Activated CD8-positive, alpha-beta memory T cell treated with anti-CD3 and anti-CD28 coated beads, Interleukin-2, amount 10 ng/mL, durations not matched to agents 7 days and 5 days (primary cell): Measurements from ENCODE around the gene TTLL8. TPM values are rescaled to one million over a fixed set of nuclear protein-coding genes. Genes with fewer than 3 reads are reported as not detected.
"Not testable (repeated sequence)": the region's sequence is repeated elsewhere in the genome, so short reads cannot be mapped to it uniquely, and the experiment has no call there.

ENCODE experiments used
- ATAC-seq: fragments of 150-1000 bp; cut with Tn5 transposase; one replicate; pipeline ENCODE4 v1.10.0; 2021; ENCODE audit warnings: moderate library complexity
- CTCF ChIA-PET: fragments of 350-600 bp; sonication (Branson Sonifier 250); formaldehyde crosslinking; loops from one replicate; lab custom pipeline; 2021; ENCODE audit warnings: antibody characterized with exemption; lab: Charles Lee
- DNase-seq: peaks from one replicate; pipeline ENCODE4 v3.0.0-alpha.2; 2020
- H3K27ac Mint-ChIP-seq: one replicate; pipeline ENCODE4 v1.8.0; 2021; ENCODE audit warnings: mild to moderate bottlenecking, mixed read lengths
- H3K27me3 Mint-ChIP-seq: one replicate; pipeline ENCODE4 v1.8.0; 2021; ENCODE audit warnings: mixed read lengths
- H3K36me3 Mint-ChIP-seq: one replicate; pipeline ENCODE4 v1.8.0; 2021; ENCODE audit warnings: mild to moderate bottlenecking, mixed read lengths
- H3K4me1 Mint-ChIP-seq: one replicate; pipeline ENCODE4 v1.8.0; 2021; ENCODE audit warnings: mixed read lengths
- H3K4me3 Mint-ChIP-seq: one replicate; pipeline ENCODE4 v1.8.0; 2021; ENCODE audit warnings: mild to moderate bottlenecking, moderate library complexity, mixed read lengths
- H3K9me3 Mint-ChIP-seq: one replicate; pipeline ENCODE4 v1.8.0; 2022; ENCODE audit warnings: low read depth, mixed read lengths
- total RNA-seq, 2 experiments: library from RNA; stranded (reverse); gene quantifications; one replicate each; pipeline ENCODE4 v1.2.3, GENCODE V29; 2021

TTLL8 gene
- total RNA-seq, 2 experiments from 2014 or later, result not detected

DNA sequence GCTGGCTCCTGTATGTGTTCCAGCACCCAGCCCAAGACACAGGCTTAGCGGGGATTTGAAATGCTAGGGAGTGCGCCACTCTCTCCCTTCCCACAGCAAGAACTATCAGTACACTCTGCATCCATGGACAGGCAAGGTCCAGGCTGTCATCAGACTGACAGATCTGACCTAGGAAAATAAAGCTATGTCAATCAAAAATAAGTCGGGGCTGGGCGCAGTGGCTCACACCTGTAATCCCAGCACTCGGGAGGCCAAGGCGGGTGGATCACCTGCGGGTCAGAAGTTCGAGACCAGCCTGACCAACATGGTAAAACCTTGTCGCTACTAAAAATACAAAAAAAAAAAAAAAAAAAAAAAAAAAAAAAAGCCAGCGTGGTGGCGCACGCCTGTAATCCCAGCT, 30.0 kb upstream of the TTLL8 start:
- H3K9me3 Mint-ChIP-seq, result peaks cover 15% of the 10 kb centered on the region
- H3K27me3 Mint-ChIP-seq, result no peaks in the 10 kb centered on the region
- H3K36me3 Mint-ChIP-seq, result peaks cover 15% of the 10 kb centered on the region
- no peak for DNase-seq
- CTCF ChIA-PET, result no interaction called here
- no peak overlapping the region for H3K27ac Mint-ChIP-seq
- no peak for ATAC-seq
- H3K4me3 Mint-ChIP-seq, result no peak overlapping the region
- H3K4me1 Mint-ChIP-seq, result peaks cover 3% of the 10 kb centered on the region

DNA sequence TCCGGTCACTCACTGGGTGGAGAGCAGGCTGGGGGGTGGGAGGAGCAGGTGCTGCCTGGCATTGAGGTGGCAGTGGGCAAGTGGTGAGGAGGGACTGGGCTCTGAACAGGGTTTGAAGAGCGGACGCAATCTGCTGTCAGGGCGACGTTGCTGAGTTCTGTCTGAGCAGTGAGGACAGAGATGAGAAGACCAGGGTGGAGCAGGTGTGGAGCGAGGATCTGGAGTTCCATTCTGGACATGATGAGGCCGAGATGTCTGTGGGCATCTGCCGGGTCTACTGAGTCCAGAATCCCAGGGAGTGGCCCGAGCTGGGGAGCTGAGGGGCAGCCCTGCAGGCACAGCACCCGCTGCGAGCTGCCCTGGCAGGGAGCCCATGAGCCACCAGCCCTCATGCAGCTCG, 29.5 kb upstream of the TTLL8 start:
- Mint-ChIP-seq H3K4me1 (peaks cover 3% of the 10 kb centered on the region), H3K27me3 (no peaks in the 10 kb centered on the region), H3K36me3 (peaks cover 15% of the 10 kb centered on the region), H3K27ac (no peak overlapping the region), H3K4me3 (no peak overlapping the region), H3K9me3 (peaks cover 15% of the 10 kb centered on the region)
- ATAC-seq (no peak), DNase-seq (no peak)
- CTCF ChIA-PET, result no interaction called here

DNA sequence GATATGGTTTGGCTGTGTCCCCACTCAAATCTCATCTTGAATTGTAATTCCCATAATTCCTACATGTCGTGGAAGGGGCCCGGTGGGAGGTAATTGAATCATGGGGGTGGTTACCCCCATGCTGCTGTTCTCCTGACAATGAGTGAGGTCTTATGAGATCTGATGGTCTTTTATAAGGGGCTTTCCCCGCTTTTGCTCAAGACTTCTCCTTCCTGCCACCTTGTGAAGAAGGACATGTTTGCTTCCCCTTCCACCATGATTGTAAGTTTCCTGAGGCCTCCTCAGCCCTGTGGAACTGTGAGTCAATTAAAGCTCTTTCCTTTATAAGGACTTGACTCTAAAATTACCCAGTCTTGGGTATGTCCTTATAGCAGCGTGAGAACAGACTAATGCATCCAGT, 28.9 kb upstream of the TTLL8 start:
- H3K9me3 Mint-ChIP-seq, result peaks cover 15% of the 10 kb centered on the region
- H3K4me1 Mint-ChIP-seq, result not testable (repeated sequence)
- CTCF ChIA-PET, result interaction anchor here (2.1 kb wide), 1 partner anchor 18 kb away, joined by 9 read pairs; no protein-coding TSS in a partner anchor

DNA sequence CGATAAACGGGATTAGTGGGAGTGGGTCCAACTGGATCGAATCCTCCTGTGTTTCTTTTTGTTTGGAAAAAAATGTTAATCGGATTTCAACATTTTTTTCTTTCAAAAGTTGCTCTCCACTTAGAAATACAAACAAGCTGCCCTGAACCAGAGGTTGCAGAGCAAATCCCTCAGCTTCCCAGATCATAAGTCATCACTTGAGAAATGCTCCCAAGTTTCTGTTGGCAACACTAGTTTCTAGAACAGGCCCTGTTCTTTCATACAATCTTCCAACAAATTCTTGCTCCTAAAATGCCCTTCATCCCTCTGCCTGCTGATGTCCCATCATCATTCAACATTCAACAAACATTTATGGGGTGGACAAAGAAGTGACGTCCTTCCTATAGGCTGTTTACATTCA, 28.4 kb upstream of the TTLL8 start:
- ATAC-seq, result no peak
- peaks cover 15% of the 10 kb centered on the region for H3K36me3 Mint-ChIP-seq
- no peak overlapping the region for H3K27ac Mint-ChIP-seq
- H3K4me1 Mint-ChIP-seq, result peaks cover 3% of the 10 kb centered on the region
- H3K27me3 Mint-ChIP-seq, result no peaks in the 10 kb centered on the region
- H3K4me3 Mint-ChIP-seq, result no peak overlapping the region
- DNase-seq, result no peak
- CTCF ChIA-PET, result interaction anchor here (0.8 to 3.2 kb wide), 3 partner anchors 17 to 156 kb away, joined by 3 to 9 read pairs (median 9); no protein-coding TSS in a partner anchor
- H3K9me3 Mint-ChIP-seq, result peaks cover 15% of the 10 kb centered on the region

More for the DNA sequence above, 28.9 kb upstream of the TTLL8 start:
- peaks cover 15% of the 10 kb centered on the region for H3K36me3 Mint-ChIP-seq
- ATAC-seq, H3K4me3 Mint-ChIP-seq, H3K27me3 Mint-ChIP-seq, H3K27ac Mint-ChIP-seq, DNase-seq: not testable (repeated sequence)

DNA sequence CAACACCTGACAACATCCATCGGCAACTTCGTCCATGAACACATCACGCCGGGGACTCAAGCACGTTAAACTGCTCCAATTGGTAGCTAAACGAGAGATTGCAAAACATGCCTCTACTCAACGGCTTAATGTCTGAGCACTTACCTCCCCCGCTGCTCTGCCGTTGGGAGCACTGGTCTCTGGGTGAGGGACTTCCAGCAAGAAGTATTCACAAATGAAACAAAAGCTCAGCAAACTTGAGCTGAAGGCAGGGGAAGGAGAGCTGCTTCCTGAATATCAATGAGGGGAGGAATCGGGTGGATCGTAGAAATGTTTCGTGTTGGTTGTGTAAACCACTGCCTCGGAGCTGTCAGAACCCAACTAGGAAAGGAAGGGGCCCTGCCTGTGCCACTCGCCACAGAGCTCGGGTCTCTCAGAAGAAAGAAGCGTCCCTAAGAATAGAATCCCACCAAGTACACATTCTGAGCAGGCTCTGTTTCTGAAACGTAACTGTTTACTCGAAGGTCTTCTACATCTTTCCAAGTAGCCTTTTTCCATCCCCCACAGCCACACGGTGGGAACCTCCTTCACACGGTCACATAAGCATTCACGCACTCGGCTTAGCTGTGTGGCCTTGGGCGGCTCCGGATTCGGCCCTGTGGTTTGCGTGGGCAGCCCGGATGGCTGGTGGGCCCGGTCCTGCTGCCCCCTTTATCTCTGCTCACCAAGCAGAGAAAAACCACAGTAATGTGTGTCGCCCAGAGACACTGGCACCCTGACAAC, 27.3 kb upstream of the TTLL8 start, which contains the start of gene MLC1:
Gene MLC1, minus strand, starts transcription at position 216 of the 762 bp plus-strand sequence. CDS start 524 bp downstream, outside the sequence.
- Mint-ChIP-seq H3K27me3 (no peaks in the 10 kb centered on the region), H3K27ac (no peak within 1 kb of the TSS), H3K36me3 (peaks cover 15% of the 10 kb centered on the region), H3K9me3 (peaks cover 15% of the 10 kb centered on the region), H3K4me3 (peak within 1 kb of the TSS; percentile 51), H3K4me1 (peaks cover 3% of the 10 kb centered on the region)
- CTCF ChIA-PET, result interaction anchor here (0.5 to 3.2 kb wide), 10 partner anchors 11 to 155 kb away, joined by 3 to 9 read pairs (median 3); no protein-coding TSS in a partner anchor
- ATAC-seq (no peak), DNase-seq (peak; percentile 48)

DNA sequence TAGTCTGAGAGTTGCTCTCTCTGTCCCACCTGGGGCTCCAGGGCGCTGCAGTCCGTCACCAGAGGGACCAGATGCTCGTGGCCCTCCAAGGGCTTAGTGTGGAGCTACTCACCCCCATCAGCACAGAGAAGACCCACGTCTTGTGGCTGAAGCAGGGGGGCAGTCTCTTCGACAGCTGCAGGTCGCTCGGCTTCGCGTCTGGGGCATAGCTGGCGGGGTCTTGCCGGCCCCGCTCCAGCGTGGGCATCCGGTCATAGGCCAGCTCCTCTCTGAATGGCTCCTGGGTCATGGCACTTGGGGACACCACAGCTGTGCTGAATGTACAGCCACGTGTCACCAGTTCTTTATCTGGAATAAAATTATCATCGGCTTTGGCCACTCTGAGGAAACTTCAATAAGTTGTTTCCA, 26.5 kb upstream of the TTLL8 start:
- no peak for ATAC-seq
- Mint-ChIP-seq H3K4me1 (peaks cover 3% of the 10 kb centered on the region), H3K27me3 (no peaks in the 10 kb centered on the region), H3K9me3 (peaks cover 15% of the 10 kb centered on the region), H3K27ac (no peak overlapping the region), H3K4me3 (no peak overlapping the region), H3K36me3 (peaks cover 15% of the 10 kb centered on the region)
- no peak for DNase-seq
- CTCF ChIA-PET, result interaction anchor here (0.5 to 3.2 kb wide), 5 partner anchors 21 to 154 kb away, joined by 3 to 9 read pairs (median 8); no protein-coding TSS in a partner anchor

DNA sequence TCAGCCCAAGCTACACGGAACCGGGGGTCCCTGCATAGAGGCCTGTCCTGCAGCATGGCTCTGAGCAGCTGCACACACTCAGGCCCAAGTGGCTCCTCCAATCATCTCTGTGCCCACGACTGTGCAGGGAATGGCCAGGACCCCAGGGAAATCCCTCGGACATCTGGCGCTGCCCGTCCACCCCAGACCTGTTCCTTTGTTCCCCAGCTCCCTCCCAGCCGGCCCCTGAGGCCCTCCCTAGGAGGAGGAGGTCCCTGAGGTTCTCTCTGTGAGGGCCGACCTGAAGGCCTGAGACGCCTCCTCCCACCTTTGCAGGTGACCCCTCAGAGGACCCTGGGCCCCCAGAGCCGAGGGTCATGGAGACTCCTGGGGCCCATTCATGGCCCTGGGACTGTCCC, 26.0 kb upstream of the TTLL8 start:
- ATAC-seq (no peak), DNase-seq (no peak)
- Mint-ChIP-seq H3K4me1 (peaks cover 3% of the 10 kb centered on the region), H3K9me3 (peaks cover 11% of the 10 kb centered on the region), H3K27me3 (no peaks in the 10 kb centered on the region), H3K27ac (no peak overlapping the region), H3K36me3 (peaks cover 12% of the 10 kb centered on the region), H3K4me3 (no peak overlapping the region)
- CTCF ChIA-PET, result interaction anchor here (2.3 to 3.2 kb wide), 2 partner anchors 54 to 153 kb away, joined by 8 to 9 read pairs; no protein-coding TSS in a partner anchor

DNA sequence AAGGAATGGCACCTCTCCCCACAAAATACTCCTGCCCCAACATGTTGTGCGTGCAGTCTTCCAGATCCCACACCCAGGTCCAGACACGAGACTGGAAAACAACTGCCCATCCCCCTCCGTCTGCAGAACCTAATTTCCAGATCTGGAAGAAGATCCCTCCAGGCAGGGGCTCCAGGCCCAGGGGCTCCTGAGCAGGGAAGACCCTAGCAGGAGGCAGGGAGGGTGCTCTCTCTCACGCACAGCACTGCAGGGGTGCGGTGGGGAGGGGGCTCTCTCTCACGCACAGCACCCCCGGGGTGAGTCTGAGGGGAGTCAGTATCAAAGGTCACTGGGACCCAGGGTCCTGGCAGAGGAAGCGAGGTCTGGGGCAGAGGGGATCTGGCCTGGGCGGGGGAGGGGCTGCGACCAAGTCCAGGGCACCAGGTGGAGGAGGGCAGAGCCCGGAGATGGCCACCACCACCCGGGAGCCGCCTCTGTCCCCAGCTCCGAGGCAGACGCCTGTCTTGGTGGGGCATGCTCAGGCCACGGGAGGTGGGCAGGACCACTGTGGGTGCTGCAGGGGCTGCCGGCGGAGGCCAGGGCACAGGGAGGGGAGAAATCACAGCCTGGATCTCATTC, 25.5 kb upstream of the TTLL8 start:
- DNase-seq (no peak), ATAC-seq (no peak)
- CTCF ChIA-PET, result interaction anchor here (2.3 to 3.2 kb wide), 2 partner anchors 53 to 153 kb away, joined by 8 to 9 read pairs; no protein-coding TSS in a partner anchor
- H3K27me3 Mint-ChIP-seq, result no peaks in the 10 kb centered on the region
- peaks cover 11% of the 10 kb centered on the region for H3K36me3 Mint-ChIP-seq
- H3K9me3 Mint-ChIP-seq, result peaks cover 11% of the 10 kb centered on the region
- H3K27ac Mint-ChIP-seq, result no peak overlapping the region
- peaks cover 3% of the 10 kb centered on the region for H3K4me1 Mint-ChIP-seq
- no peak overlapping the region for H3K4me3 Mint-ChIP-seq

DNA sequence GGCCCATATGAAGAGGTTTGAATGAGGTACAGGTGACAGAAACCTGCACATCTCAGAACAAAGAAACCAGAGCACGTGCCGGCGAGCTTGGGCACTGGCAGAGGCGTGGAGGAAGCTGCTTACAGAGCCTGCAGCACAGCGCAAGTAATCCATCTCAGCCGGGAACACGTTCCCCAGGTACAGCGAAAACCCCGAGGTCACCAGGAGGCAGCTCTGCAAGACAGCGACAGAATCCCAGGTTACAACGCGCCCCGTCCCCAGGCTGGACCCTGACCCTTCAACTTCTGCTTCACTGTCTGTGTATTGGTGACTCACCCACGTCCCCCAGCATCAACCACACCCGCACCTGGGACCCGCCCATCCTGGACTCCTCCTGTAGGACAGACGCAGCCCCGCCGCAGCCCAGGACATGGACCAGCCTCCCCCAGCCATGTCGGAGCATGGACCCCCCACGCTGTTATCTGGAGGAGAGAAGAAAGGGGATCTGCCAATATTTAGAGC, 24.9 kb upstream of the TTLL8 start:
- no peak for DNase-seq
- H3K9me3 Mint-ChIP-seq, result peaks cover 11% of the 10 kb centered on the region
- H3K27ac Mint-ChIP-seq, result no peak overlapping the region
- CTCF ChIA-PET, result no interaction called here
- no peak overlapping the region for H3K4me3 Mint-ChIP-seq
- no peak for ATAC-seq
- peaks cover 11% of the 10 kb centered on the region for H3K36me3 Mint-ChIP-seq
- H3K4me1 Mint-ChIP-seq, result peaks cover 3% of the 10 kb centered on the region
- no peaks in the 10 kb centered on the region for H3K27me3 Mint-ChIP-seq

DNA sequence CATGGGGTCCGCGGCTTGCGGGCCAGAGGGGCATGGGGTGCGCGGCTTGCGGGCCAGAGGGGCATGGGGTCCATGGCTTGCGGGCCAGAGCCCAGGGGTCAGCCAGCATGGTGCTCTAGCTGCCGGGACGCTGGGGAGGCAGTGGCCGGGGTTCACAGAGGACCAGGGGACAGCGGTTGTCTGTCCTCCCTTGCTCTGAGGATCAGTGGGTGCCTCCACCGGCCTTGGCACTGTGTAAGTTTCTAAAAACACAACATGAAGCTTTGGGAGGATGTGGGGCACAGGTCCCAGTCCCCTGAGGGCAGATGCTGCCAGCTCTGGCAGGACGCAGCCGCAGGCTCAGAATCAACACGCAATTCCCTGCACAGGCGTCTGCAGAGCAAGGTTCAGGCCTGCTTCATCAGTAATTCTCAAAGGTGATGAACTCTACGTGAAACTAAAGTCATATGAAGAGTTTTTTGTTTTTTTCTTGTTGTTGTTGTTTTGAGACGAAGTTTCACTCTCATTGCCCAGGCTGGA, 24.2 kb upstream of the TTLL8 start:
- no peak overlapping the region for H3K27ac Mint-ChIP-seq
- DNase-seq, result no peak
- H3K4me1 Mint-ChIP-seq, result peaks cover 3% of the 10 kb centered on the region
- ATAC-seq, result no peak
- no peaks in the 10 kb centered on the region for H3K27me3 Mint-ChIP-seq
- no peak overlapping the region for H3K4me3 Mint-ChIP-seq
- CTCF ChIA-PET, result no interaction called here
- peaks cover 8% of the 10 kb centered on the region for H3K9me3 Mint-ChIP-seq
- H3K36me3 Mint-ChIP-seq, result peaks cover 8% of the 10 kb centered on the region

DNA sequence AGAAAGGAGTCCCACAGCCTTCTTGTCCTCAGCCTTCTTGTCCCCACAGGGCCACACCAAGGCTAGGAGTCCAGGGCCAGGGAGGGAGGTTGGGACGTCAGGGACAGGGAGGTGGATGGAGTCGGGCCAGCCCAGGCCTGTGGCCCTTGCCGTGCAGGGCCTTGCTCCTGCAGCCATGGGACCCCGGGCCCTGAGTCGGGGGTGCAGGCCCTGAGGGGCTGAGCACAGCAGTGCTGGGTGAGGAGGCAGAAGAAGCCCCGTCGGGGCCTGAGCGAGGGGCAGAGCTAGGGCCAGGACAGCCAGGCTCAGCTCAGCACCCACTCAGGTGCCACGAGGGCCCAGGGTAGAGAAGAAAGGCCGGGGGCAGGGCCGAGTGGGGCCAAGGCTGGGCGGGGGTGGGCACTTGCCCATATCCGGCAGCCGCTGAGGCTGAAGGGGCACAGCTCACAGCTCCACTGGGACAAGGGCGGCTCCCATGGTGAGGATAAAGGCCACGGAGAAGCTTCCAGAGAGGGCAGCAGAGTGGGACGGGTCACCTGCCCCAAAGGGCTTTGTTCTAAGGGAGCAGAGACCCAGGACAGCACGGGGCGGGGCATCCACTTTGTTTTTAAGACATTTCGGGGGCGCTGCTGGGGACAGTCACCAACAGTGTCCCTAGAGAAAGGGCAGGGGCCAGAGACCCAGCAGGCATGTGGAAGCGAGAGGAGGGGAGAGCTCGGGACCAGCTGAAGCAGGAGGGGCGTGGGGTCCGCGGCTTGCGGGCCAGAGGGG, 23.5 kb upstream of the TTLL8 start:
- DNase-seq (no peak), ATAC-seq (no peak)
- CTCF ChIA-PET, result no interaction called here
- Mint-ChIP-seq H3K4me1 (peaks cover 2% of the 10 kb centered on the region), H3K36me3 (peaks cover 2% of the 10 kb centered on the region), H3K27ac (no peak overlapping the region), H3K9me3 (peaks cover 2% of the 10 kb centered on the region), H3K4me3 (no peak overlapping the region), H3K27me3 (no peaks in the 10 kb centered on the region)

DNA sequence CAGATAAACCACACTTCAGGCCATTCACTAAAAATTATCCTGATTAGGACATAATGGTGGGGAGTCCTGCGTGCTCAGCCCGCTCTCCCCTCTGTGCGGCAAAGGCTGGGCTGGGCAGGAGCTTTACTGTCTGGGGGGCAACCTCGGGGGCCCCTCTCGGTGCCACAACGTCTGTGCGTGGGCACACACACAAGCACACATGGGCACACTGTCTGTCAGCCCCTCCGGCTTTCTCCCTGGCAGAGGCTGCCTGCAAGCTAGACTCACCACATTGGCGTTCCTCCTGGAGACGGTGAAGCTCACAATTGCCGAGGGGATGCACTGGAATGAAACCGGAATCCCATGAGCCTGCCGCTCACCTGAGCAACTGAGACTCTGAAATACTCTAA, 22.0 kb upstream of the TTLL8 start:
- no peaks in the 10 kb centered on the region for H3K4me1 Mint-ChIP-seq
- H3K27ac Mint-ChIP-seq, result no peak overlapping the region
- no peaks in the 10 kb centered on the region for H3K27me3 Mint-ChIP-seq
- no peaks in the 10 kb centered on the region for H3K9me3 Mint-ChIP-seq
- ATAC-seq, result no peak
- H3K36me3 Mint-ChIP-seq, result no peaks in the 10 kb centered on the region
- H3K4me3 Mint-ChIP-seq, result no peak overlapping the region
- DNase-seq, result no peak
- CTCF ChIA-PET, result no interaction called here

DNA sequence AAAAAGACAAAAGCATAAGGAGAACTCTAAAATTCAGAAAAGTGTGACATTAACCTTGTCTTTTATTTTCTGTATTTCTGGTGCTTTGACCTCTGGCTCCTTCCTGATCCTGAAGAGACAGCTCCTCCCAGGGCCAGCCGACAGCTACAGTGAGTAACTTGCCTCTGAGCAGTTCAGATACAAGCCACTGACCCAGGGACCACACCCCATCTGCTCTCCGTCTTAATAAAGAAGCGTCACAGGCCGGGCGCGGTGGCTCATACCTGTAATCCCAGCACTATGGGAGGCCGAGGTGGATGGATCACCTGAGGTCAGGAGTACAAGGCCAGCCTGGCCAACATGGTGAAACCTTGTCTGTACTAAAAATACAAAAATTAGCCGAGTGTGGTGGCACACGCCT, 20.7 kb upstream of the TTLL8 start:
- H3K4me1 Mint-ChIP-seq, result no peaks in the 10 kb centered on the region
- no peak overlapping the region for H3K4me3 Mint-ChIP-seq
- no peak overlapping the region for H3K27ac Mint-ChIP-seq
- H3K27me3 Mint-ChIP-seq, result no peaks in the 10 kb centered on the region
- ATAC-seq (no peak), DNase-seq (no peak)
- no peaks in the 10 kb centered on the region for H3K36me3 Mint-ChIP-seq
- H3K9me3 Mint-ChIP-seq, result no peaks in the 10 kb centered on the region
- CTCF ChIA-PET, result interaction anchor here (0.7 kb wide), 1 partner anchor 25 kb away, joined by 3 read pairs; no protein-coding TSS in a partner anchor
